Measurements from ENCODE around the gene EIPR1.

Gene EIPR1

GRCh38 chr2:3196716-3197115 is 180.9 kb downstream of the EIPR1 start:
- TF ChIP-seq CTCF (conservative IDR thresholded peaks at IDR 0.05; ENCODE audit: low read depth, low read length) = no peak
- no peak overlapping the region for H3K4me3 ChIP-seq (ENCODE audit: low read length)
- no peak for DNase-seq (ENCODE audit: low read depth)

GRCh38 chr2:3195641-3196476 is 181.8 kb downstream of the EIPR1 start:
- no peak for DNase-seq (ENCODE audit: low read depth)
- H3K4me3 ChIP-seq (ENCODE audit: low read length) = no peak overlapping the region
- TF ChIP-seq CTCF (conservative IDR thresholded peaks at IDR 0.05; ENCODE audit: low read depth, low read length) = no peak

DNA sequence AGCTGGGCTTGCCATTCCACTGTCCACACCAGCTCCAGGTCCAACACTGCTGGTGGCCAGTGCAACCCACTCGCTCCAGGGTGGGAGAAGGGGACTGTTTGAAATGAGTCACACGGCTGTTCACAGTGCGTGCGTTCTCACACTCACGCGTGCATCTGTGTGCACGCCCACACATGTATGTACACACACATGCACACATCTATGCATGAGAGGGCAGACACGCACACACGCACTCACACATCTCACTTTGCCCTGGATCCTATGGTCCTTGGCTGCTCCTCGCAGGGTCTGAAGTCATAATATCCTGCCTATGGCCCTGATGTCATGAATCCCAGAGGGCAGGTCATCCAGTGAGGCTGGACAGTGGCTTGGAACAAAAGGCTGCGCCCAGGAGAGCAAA is 182.8 kb downstream of the EIPR1 start:
- no peak overlapping the region for H3K4me3 ChIP-seq (ENCODE audit: low read length)
- no peak for DNase-seq (ENCODE audit: low read depth)
- TF ChIP-seq CTCF (conservative IDR thresholded peaks at IDR 0.05; ENCODE audit: low read depth, low read length) = no peak

- no peak for TF ChIP-seq CTCF (conservative IDR thresholded peaks at IDR 0.05; ENCODE audit: low read depth, low read length)
- no peak overlapping the region for H3K4me3 ChIP-seq (ENCODE audit: low read length)
- no peak for DNase-seq (ENCODE audit: low read depth)
Observed at GRCh38 chr2:3193443-3194330, 183.9 kb downstream of the EIPR1 start.

GRCh38 chr2:3192920-3193319 is 184.7 kb downstream of the EIPR1 start:
- no peak overlapping the region for H3K4me3 ChIP-seq (ENCODE audit: low read length)
- no peak for DNase-seq (ENCODE audit: low read depth)
- no peak for TF ChIP-seq CTCF (conservative IDR thresholded peaks at IDR 0.05; ENCODE audit: low read depth, low read length)

GRCh38 chr2:3192281-3192818 is 185.3 kb downstream of the EIPR1 start:
- no peak for TF ChIP-seq CTCF (conservative IDR thresholded peaks at IDR 0.05; ENCODE audit: low read depth, low read length)
- H3K4me3 ChIP-seq (ENCODE audit: low read length) = no peak overlapping the region
- DNase-seq (ENCODE audit: low read depth) = no peak

All from retinal pigment epithelial cell (primary cell).